Ectodermal cell (in vitro differentiated cells): ENCODE data around the gene ADGRB3.
"Not testable (repeated sequence)": the region's sequence is repeated elsewhere in the genome, so short reads cannot be mapped to it uniquely, and the experiment has no call there.

Experiments used
- H3K27ac ChIP-seq: 2 replicates; pipeline ENCODE4 v1.7.0; 2013; ENCODE audit warnings: mild to moderate bottlenecking, low read depth, low read length; ENCODE audit not compliant: insufficient read depth, poor library complexity, severe bottlenecking
- H3K27me3 ChIP-seq: 2 replicates; pipeline ENCODE4 v1.7.0; 2013; ENCODE audit warnings: mild to moderate bottlenecking, low read length; ENCODE audit not compliant: insufficient read depth, control insufficient read depth, poor library complexity, severe bottlenecking
- H3K36me3 ChIP-seq: one replicate; pipeline ENCODE4 v1.7.0; 2013; ENCODE audit warnings: low read length; ENCODE audit not compliant: control insufficient read depth, insufficient read depth
- H3K4me1 ChIP-seq: one replicate; pipeline ENCODE4 v1.7.0; 2013; ENCODE audit warnings: low read length; ENCODE audit not compliant: control insufficient read depth, insufficient read depth
- H3K4me3 ChIP-seq: 2 replicates; pipeline ENCODE4 v1.7.0; 2013; ENCODE audit warnings: low read depth, low read length, control low read depth; ENCODE audit not compliant: insufficient read depth
- H3K9me3 ChIP-seq: 2 replicates; pipeline ENCODE4 v1.7.0; 2013; ENCODE audit warnings: mild to moderate bottlenecking, low read length, moderate library complexity; ENCODE audit not compliant: control insufficient read depth
- WGBS, 2 experiments: methylation state at CpG; one replicate each; pipeline ENCODE4 v1.1.7; 2013; ENCODE audit warnings: missing lambda C conversion rate in 2 of 2; 5-methylcytosine and 5-hydroxymethylcytosine counted together

Gene ADGRB3

DNA sequence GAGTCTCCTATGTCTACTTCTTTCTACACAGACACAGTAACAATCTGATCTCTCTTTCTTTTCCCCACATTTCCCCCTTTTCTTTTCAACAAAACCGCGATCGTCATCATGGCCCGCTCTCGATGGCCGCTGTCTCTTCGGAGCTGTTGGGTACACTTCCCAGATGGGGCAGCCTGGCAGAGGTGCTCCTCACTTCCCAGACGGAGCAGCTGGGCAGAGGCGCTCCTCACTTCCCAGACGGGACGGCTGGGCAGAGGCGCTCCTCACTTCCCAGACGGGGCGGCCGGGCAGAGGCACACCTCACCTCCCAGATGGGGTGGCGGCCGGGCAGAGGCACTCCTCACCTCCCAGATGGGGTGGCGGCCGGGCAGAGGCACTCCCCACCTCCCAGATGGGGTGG, 797.1 kb downstream of the ADGRB3 start:
- H3K27me3 ChIP-seq, H3K27ac ChIP-seq, H3K4me3 ChIP-seq, H3K9me3 ChIP-seq, H3K4me1 ChIP-seq, H3K36me3 ChIP-seq: not testable (repeated sequence)
- WGBS, 2 experiments: 88 to 91% methylated on average over 19 of the region's 19 CpGs

DNA sequence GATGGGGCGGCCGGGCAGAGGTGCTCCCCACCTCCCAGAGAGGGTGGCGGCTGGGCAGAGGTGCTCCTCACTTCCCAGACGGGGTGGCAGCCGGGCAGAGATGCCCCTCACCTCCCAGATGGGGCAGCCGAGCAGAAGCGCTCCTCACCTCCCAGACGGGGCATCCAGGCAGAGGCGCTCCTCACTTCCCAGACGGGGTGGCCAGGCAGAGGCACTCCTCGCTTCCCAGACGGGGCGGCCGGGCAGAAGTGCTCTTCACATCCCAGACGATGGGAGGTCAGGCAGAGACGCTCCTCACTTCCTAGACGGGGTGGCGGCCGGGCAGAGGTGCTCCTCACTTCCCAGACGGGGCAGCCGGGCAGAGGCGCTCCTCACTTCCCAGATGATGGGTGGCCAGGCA, 798.0 kb downstream of the ADGRB3 start:
- 83 to 84% methylated on average over 22 of the region's 22 CpGs for WGBS, 2 experiments
- not testable (repeated sequence) for H3K27me3 ChIP-seq, H3K27ac ChIP-seq, H3K4me3 ChIP-seq, H3K4me1 ChIP-seq, H3K36me3 ChIP-seq, H3K9me3 ChIP-seq

DNA sequence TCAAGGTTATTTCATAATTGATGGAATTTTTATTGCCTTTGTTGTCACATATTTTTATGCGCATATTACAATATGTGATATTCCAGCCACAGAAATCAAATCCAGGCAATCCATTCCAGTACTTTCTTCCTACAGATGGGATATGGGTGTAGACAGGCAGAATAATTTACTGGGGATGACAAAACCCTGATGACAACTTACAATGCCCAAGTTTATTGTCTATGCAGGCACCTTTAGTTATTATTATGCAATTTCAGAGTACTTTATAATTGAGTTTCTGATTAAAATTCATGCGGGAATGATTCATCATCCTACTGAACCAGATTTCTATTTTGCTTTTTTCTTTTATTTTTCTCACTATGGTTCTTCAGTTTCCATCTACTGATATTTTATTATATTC, 803.0 kb downstream of the ADGRB3 start:
- H3K27me3 ChIP-seq: no peaks in the 10 kb centered on the region
- no peaks in the 10 kb centered on the region for H3K9me3 ChIP-seq
- H3K4me3 ChIP-seq: no peak overlapping the region
- H3K4me1 ChIP-seq: no peaks in the 10 kb centered on the region
- WGBS, 2 experiments: 83 to 100% methylated on average over 1 of the region's 2 CpGs
- no peaks in the 10 kb centered on the region for H3K36me3 ChIP-seq
- no peak overlapping the region for H3K27ac ChIP-seq
